ENCODE data around the gene UNC45A. TPM values are rescaled to one million over a fixed set of nuclear protein-coding genes. Genes with fewer than 3 reads are reported as not detected.

The UNC45A gene
- total RNA-seq, 1 experiment from 2014 or later, result 101 TPM

GRCh38 chr15:90960298-90961091 is 25.4 kb downstream of the UNC45A start (continued):
- TF ChIP-seq RELA (CRISPR knock-in tag; IDR thresholded peaks at IDR 0.05; ENCODE audit: borderline replicate concordance) (no peak), ZNF423 (CRISPR knock-in tag; IDR thresholded peaks at IDR 0.05) (no peak), ATF3 (CRISPR knock-in tag; conservative IDR thresholded peaks at IDR 0.05) (no peak)
- TF ChIP-seq, protein P1, sequence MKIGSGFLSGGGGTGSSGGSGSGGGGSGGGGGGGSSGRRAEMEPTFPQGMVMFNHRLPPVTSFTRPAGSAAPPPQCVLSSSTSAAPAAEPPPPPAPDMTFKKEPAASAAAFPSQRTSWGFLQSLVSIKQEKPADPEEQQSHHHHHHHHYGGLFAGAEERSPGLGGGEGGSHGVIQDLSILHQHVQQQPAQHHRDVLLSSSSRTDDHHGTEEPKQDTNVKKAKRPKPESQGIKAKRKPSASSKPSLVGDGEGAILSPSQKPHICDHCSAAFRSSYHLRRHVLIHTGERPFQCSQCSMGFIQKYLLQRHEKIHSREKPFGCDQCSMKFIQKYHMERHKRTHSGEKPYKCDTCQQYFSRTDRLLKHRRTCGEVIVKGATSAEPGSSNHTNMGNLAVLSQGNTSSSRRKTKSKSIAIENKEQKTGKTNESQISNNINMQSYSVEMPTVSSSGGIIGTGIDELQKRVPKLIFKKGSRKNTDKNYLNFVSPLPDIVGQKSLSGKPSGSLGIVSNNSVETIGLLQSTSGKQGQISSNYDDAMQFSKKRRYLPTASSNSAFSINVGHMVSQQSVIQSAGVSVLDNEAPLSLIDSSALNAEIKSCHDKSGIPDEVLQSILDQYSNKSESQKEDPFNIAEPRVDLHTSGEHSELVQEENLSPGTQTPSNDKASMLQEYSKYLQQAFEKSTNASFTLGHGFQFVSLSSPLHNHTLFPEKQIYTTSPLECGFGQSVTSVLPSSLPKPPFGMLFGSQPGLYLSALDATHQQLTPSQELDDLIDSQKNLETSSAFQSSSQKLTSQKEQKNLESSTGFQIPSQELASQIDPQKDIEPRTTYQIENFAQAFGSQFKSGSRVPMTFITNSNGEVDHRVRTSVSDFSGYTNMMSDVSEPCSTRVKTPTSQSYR (CRISPR knock-in tag; IDR thresholded peaks at IDR 0.05), result no peak

- peaks cover 62% of the 10 kb centered on the region for H3K36me3 Mint-ChIP-seq
- DNase-seq (ENCODE audit: low spot score) (no peak), ATAC-seq (no peak)
- H3K27ac Mint-ChIP-seq, result no peak overlapping the region
- TF ChIP-seq JUN (CRISPR knock-in tag; IDR thresholded peaks at IDR 0.05) (no peak), JAZF1 (CRISPR knock-in tag; IDR thresholded peaks at IDR 0.05) (no peak), MYBL2 (CRISPR knock-in tag; IDR thresholded peaks at IDR 0.05) (no peak), TEAD4 (CRISPR knock-in tag; IDR thresholded peaks at IDR 0.05) (no peak), ATF1 (CRISPR knock-in tag; IDR thresholded peaks at IDR 0.05) (no peak), NFE2L1 (CRISPR knock-in tag; IDR thresholded peaks at IDR 0.05) (no peak), KAT7 (CRISPR knock-in tag; IDR thresholded peaks at IDR 0.05; ENCODE audit: borderline replicate concordance) (no peak), ERG (CRISPR knock-in tag; IDR thresholded peaks at IDR 0.05) (no peak), ZNF263 (CRISPR knock-in tag; IDR thresholded peaks at IDR 0.05; ENCODE audit: low read depth) (no peak), ZSCAN18 (CRISPR knock-in tag; IDR thresholded peaks at IDR 0.05) (no peak), FOXJ3 (CRISPR knock-in tag; IDR thresholded peaks at IDR 0.05; ENCODE audit: borderline replicate concordance) (no peak), SP1 (CRISPR knock-in tag; conservative IDR thresholded peaks at IDR 0.05) (no peak), ZNF232 (CRISPR knock-in tag; IDR thresholded peaks at IDR 0.05) (no peak), ZNF416 (CRISPR knock-in tag; IDR thresholded peaks at IDR 0.05) (no peak), HMGXB4 (CRISPR knock-in tag; IDR thresholded peaks at IDR 0.05) (no peak)
- TF ChIP-seq, protein P1 (CRISPR knock-in tag; IDR thresholded peaks at IDR 0.05), result no peak
- TF ChIP-seq, protein P2, sequence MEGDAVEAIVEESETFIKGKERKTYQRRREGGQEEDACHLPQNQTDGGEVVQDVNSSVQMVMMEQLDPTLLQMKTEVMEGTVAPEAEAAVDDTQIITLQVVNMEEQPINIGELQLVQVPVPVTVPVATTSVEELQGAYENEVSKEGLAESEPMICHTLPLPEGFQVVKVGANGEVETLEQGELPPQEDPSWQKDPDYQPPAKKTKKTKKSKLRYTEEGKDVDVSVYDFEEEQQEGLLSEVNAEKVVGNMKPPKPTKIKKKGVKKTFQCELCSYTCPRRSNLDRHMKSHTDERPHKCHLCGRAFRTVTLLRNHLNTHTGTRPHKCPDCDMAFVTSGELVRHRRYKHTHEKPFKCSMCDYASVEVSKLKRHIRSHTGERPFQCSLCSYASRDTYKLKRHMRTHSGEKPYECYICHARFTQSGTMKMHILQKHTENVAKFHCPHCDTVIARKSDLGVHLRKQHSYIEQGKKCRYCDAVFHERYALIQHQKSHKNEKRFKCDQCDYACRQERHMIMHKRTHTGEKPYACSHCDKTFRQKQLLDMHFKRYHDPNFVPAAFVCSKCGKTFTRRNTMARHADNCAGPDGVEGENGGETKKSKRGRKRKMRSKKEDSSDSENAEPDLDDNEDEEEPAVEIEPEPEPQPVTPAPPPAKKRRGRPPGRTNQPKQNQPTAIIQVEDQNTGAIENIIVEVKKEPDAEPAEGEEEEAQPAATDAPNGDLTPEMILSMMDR (IDR thresholded peaks at IDR 0.05), result no peak
- TF ChIP-seq, protein P3, sequence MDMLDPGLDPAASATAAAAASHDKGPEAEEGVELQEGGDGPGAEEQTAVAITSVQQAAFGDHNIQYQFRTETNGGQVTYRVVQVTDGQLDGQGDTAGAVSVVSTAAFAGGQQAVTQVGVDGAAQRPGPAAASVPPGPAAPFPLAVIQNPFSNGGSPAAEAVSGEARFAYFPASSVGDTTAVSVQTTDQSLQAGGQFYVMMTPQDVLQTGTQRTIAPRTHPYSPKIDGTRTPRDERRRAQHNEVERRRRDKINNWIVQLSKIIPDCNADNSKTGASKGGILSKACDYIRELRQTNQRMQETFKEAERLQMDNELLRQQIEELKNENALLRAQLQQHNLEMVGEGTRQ (CRISPR knock-in tag; IDR thresholded peaks at IDR 0.05), result no peak
- H3K4me3 Mint-ChIP-seq, result no peak overlapping the region
- ChIA-PET CTCF (interaction anchor here (1.3 to 3.4 kb wide), 2 partner anchors 30 to 307 kb away, joined by 3 to 15 read pairs; partner anchors contain the start of gene HDDC3), POLR2A (no interaction called here)
- no peaks in the 10 kb centered on the region for H3K27me3 Mint-ChIP-seq (ENCODE audit: low read depth)
- H3K9me3 Mint-ChIP-seq, result no peaks in the 10 kb centered on the region
- H3K4me1 Mint-ChIP-seq, result peaks cover 6% of the 10 kb centered on the region
Measured at GRCh38 chr15:90962021-90962420, 26.9 kb downstream of the UNC45A start.

Data from WTC11 (cell line).